Measurements from ENCODE around the gene RDH14.

The RDH14 gene, protein sequence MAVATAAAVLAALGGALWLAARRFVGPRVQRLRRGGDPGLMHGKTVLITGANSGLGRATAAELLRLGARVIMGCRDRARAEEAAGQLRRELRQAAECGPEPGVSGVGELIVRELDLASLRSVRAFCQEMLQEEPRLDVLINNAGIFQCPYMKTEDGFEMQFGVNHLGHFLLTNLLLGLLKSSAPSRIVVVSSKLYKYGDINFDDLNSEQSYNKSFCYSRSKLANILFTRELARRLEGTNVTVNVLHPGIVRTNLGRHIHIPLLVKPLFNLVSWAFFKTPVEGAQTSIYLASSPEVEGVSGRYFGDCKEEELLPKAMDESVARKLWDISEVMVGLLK

DNA sequence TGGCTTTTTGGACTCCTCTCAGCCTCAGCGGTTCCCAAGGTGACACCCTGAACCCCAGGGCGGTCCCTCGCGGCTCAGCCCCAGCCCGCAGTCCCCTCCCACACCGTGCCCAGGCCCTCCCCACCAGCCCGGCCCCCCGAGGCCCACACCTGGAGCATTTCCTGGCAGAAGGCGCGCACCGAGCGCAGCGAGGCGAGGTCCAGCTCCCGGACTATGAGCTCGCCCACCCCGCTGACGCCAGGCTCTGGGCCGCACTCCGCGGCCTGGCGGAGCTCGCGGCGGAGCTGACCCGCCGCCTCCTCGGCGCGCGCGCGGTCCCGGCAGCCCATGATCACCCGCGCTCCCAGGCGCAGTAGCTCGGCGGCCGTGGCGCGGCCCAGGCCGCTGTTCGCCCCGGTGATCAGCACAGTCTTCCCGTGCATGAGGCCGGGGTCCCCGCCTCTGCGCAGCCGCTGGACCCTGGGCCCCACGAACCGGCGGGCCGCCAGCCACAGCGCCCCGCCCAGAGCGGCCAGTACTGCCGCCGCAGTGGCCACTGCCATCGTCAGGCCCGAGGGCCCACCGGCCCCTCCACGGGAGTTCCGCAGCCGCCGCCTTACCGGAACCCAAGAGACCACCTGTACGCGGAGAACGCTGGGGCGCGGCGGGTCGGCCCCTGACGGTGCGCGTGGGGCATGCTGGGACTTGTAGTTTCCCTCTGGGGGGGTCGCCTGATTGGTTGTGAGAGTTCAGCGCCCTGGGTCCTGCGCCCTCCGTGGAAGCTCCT, at the start of gene RDH14:
Gene RDH14 (minus strand): TSS at position 623 of the 766 bp plus-strand sequence. CDS start 81 bp downstream, at position 542.
- DNase-seq (ENCODE audit: low read depth, low spot score) = peak; percentile 88

GRCh38 chr2:18610090-18610489, 49.6 kb upstream of the RDH14 start:
- no peak for DNase-seq (ENCODE audit: low read depth, low spot score)

- DNase-seq (ENCODE audit: low read depth, low spot score) = no peak
These were observed 44.7 kb upstream of the RDH14 start for GRCh38 chr2:18605115-18605514.

DNA sequence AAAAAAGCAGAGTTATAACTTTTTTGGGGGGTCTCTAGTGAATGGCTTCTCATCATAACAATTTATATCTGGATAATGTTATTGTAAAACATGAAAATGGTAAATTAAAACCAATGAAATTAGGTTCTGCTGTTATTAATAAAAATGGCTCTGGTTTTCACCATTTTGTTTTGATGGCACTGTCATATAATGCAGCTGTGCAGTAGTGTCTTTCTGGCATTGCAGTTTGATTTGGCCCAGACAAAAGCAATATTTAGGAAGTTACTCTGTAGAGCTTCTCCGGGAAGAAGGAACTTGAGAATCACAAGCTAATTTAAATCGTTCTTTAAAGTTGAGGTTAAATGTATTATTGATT, 44.1 kb upstream of the RDH14 start:
- DNase-seq (ENCODE audit: low read depth, low spot score) = no peak

- DNase-seq (ENCODE audit: low read depth, low spot score) = no peak
These were observed 43.5 kb upstream of the RDH14 start for GRCh38 chr2:18603854-18604530.

DNA sequence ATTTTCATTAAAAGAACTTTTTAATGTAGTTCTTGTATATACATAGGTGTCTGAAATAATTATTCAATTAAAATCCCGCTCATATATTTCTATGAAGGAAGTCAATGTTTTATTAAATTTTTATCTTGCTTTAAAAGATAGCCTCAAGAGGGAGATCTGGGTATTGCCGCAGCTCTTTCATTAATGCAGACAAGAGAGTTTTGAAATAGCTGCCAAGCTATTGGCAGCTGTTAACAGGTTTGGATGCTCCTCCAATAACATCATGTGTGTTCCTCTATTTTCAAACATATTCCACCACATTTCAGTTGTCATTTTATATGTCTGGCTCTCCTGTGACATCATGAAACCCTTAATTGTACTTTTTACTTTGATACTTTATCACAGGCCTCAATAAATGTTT, 41.8 kb upstream of the RDH14 start:
- no peak for DNase-seq (ENCODE audit: low read depth, low spot score)

GRCh38 chr2:18600255-18600613, 39.8 kb upstream of the RDH14 start:
- DNase-seq (ENCODE audit: low read depth, low spot score) = no peak

DNA sequence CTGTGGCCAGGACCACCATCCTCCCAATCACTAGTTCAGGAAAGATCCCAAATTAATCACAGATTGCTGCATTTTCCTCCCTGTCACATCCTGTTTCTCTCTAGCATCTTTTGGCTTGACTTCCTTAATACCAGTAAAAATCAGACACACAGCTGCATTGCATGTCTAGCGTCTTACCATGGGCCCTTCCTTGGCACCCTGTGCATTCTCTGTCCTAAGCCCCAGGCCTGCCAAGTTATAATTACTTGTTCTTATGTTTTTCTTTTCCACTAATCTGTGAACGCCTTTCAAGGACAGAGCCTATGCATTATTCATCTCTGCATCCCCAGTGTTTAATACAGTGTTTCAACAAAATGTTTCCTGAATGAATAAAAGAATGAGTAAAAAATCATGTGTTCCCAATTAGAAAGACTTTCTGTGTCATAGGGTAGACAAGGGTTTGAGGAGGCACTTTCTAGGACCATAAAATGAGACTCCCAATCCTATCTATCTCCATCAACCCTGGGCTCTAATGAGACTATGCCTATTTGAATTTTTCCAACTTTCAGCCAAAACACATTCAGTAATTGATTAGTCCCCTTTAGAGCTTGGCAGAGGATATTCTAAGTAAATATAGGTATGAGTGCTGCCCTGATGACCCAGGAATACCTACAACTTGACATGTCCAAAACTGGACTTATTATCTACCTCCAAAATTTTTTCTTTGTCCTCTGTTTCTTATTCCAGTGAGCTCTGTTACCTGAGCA, 39.2 kb upstream of the RDH14 start:
- DNase-seq (ENCODE audit: low read depth, low spot score) = no peak

- no peak for DNase-seq (ENCODE audit: low read depth, low spot score)
These were observed 38.5 kb upstream of the RDH14 start for GRCh38 chr2:18598848-18599484.

DNA sequence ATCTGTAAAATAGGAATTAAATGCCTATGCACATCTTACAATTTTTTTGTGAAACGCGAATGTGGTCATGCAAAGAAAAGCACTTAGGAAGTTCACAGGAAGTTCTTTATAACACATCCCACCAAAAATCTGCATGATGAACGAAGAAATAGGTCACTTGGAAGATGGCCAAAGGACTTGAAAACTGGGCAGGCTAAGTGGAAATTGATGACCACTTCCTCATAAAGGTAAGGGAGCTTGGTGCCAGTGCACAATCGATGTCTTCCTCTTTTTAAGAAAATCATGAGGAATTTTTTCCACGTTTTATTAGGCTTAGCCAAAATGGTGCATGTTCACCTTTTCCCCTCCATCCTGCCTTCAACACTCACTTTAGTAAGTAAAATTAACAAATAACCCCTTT, 37.2 kb upstream of the RDH14 start:
- no peak for DNase-seq (ENCODE audit: low read depth, low spot score)

DNA sequence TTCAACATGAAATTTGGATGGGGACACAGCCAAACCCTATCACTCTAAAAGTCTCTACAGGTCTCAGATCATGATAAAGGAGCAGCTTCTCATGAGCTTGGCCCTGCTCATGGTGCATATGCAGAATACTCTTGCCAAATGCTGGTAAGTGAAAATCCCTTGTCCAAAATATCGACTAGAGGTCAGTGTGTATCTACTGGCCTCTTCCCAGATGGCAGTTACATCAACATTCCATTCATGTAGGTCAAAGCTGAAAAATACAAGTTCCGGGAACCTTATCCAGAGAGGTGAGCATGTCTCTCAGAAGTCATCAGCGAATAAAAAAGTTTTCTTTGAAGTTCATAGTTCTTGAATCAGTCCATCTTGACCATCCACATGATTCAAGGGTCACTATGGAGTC, 36.5 kb upstream of the RDH14 start:
- no peak for DNase-seq (ENCODE audit: low read depth, low spot score)

- no peak for DNase-seq (ENCODE audit: low read depth, low spot score)
These were observed 33.0 kb upstream of the RDH14 start for GRCh38 chr2:18593496-18593895.

DNA sequence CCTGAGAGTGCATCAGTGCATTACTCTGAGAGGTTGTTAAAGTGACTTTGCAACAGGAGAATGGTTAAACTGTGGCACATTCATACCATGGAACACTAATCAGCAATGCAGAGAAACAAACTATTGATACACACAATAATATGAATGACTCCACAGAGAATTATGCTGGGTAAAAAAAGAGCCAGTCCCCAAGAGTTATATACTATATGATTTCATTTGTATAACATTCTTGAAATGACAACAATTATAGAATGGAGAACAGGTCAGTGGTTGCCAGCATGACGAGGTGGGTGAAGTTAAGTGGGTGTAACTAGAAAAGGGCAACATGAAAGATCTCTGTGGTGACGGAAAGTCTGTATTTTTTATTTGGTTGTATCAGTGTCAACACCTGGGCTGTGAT, 31.9 kb upstream of the RDH14 start:
- no peak for DNase-seq (ENCODE audit: low read depth, low spot score)

GRCh38 chr2:18589354-18589753, 28.9 kb upstream of the RDH14 start, which contains the start of gene NT5C1B:
Gene NT5C1B (minus strand): TSS chr2:18589569. CDS start chr2:18589468, 101 bp downstream.
- DNase-seq (ENCODE audit: low read depth, low spot score) = no peak

DNA sequence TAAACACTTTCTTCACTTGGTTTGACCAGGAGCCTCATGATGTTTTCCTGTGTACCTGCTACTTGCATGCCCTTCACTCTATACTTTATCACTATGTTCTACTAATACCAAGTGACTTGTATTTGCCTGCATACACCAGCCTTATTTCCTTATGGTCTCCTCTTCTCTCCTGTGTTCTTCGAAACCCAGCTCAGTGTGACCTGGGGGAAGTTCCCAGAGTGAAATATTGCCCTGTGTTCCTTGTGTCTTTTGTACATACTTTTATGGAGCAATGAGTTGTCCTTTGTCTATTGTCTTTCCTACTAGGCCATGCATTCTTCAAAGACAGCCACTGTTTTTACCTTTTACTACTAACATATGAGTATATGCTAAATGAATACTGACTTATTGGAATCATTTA, 28.3 kb upstream of the RDH14 start:
- no peak for DNase-seq (ENCODE audit: low read depth, low spot score)

- no peak for DNase-seq (ENCODE audit: low read depth, low spot score)
These were observed 27.6 kb upstream of the RDH14 start for GRCh38 chr2:18588049-18588448.

- no peak for DNase-seq (ENCODE audit: low read depth, low spot score)
These were observed 25.1 kb upstream of the RDH14 start for GRCh38 chr2:18585526-18585925.

GRCh38 chr2:18584608-18584954, 24.1 kb upstream of the RDH14 start:
- DNase-seq (ENCODE audit: low read depth, low spot score) = no peak

DNA sequence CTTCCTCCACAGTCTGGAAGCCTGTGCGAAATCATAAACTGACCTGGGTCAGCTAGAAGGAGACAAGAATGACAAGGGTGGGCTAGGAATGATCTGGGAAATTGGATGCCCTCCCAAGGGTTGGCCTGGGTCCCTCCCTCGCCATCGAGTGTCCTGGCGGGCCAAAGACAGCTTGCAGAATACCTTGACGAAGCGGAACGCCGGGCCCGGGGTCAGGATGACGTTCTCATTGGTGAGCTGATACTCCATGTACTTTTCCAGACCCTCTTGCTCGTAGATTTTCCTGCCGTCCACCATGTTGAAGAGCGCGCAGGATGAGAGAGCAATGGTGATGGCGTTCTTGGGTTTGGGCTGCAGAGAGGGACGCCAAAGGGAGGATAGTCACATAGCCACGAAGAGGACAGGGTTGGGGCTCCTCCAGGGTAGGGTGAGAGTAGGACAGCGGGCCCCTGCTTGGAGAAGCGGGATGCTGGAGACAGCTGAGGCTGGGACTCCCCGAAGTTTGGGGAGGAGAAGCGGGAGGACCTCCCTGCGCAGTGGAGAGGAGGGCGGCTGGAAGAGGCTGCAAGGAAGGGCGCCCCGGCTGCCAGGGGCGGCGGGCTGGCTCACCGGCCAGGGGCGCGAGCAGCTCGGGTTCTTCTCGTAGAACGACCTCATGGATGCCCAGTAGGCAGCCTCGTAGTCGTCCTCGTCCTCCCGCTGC, 23.6 kb upstream of the RDH14 start:
- no peak for DNase-seq (ENCODE audit: low read depth, low spot score)

DNA sequence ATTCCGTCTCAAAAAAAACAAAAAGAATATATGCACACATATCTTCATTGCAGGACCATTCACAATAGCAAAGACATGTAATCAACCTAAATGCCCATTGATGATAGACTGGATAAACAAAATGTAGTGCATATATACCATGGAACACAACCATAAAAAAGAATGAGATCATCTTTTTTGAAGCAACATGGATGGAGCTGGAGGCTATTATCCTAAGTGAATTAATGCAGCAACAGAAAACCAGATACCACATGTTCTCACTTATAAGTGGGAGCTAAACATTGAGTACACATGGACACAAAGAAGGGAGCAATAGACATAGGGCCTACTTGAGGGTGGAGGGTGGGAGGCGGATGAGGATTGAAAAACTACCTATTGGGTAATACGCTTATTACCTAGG, 20.2 kb upstream of the RDH14 start:
- DNase-seq (ENCODE audit: low read depth, low spot score) = no peak

DNA sequence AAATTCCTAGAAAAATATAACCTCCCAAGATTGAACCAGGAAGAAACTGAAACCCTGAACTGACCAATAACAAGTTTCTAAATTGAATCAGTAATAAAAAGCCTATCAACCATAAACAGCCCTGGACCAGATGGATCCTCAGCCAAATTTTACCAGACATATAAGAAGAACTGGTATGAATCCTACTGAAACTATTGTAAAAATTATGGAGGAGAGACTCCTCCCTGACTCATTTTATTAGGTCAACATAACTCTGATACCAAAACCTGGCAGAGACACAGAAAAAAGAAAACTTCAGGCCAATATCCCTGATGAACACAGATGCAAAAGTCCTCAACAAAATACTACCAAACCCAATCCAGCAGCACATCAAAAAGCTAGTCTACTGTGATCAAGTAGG, 17.6 kb upstream of the RDH14 start:
- DNase-seq (ENCODE audit: low read depth, low spot score) = no peak

Measured in activated naive CD8-positive, alpha-beta T cell treated with anti-CD3 and anti-CD28 coated beads, Interleukin-2, amount 50 U/mL, for 16 hours (primary cell).